ENCODE measurements around the gene KRT76. TPM values are rescaled to one million over a fixed set of nuclear protein-coding genes. Genes with fewer than 3 reads are reported as not detected.

The KRT76 gene
- polyA plus RNA-seq, 1 donor = not detected

GRCh38 chr12:52813203-52813819 lies 36.2 kb upstream of the KRT76 start:
- DNase-seq = no peak

GRCh38 chr12:52812749-52813148 lies 35.6 kb upstream of the KRT76 start:
- DNase-seq = no peak

GRCh38 chr12:52812073-52812400 lies 34.9 kb upstream of the KRT76 start:
- no peak for DNase-seq

GRCh38 chr12:52811191-52812072 lies 34.3 kb upstream of the KRT76 start:
- no peak for DNase-seq

GRCh38 chr12:52810554-52810953 lies 33.4 kb upstream of the KRT76 start:
- no peak for DNase-seq

- no peak for DNase-seq
Observed at GRCh38 chr12:52809166-52809565, 32.0 kb upstream of the KRT76 start.

GRCh38 chr12:52808573-52809160 lies 31.5 kb upstream of the KRT76 start:
- no peak for DNase-seq

GRCh38 chr12:52807544-52808470 lies 30.7 kb upstream of the KRT76 start:
- no peak for DNase-seq

GRCh38 chr12:52806821-52807543 lies 29.8 kb upstream of the KRT76 start:
- DNase-seq = no peak

GRCh38 chr12:52806169-52806811 lies 29.1 kb upstream of the KRT76 start:
- DNase-seq = no peak

GRCh38 chr12:52805739-52806138 lies 28.6 kb upstream of the KRT76 start:
- DNase-seq = no peak

- DNase-seq = no peak
Observed at GRCh38 chr12:52805000-52805399, 27.9 kb upstream of the KRT76 start.

- no peak for DNase-seq
Observed at GRCh38 chr12:52802442-52802841, 25.3 kb upstream of the KRT76 start.

GRCh38 chr12:52801773-52802172 lies 24.6 kb upstream of the KRT76 start:
- DNase-seq = no peak

- DNase-seq = no peak
Observed at GRCh38 chr12:52800259-52800917, 23.2 kb upstream of the KRT76 start.

- DNase-seq = no peak
Observed at GRCh38 chr12:52799505-52800211, 22.5 kb upstream of the KRT76 start.

GRCh38 chr12:52798671-52799504 lies 21.7 kb upstream of the KRT76 start:
- no peak for DNase-seq

GRCh38 chr12:52798003-52798670 lies 21.0 kb upstream of the KRT76 start:
- no peak for DNase-seq
